Measurements from ENCODE around the gene SLC22A23. TPM values are rescaled to one million over a fixed set of nuclear protein-coding genes. Genes with fewer than 3 reads are reported as not detected.
"Not testable (repeated sequence)": the region's sequence is repeated elsewhere in the genome, so short reads cannot be mapped to it uniquely, and the experiment has no call there.

Gene SLC22A23
- total RNA-seq, 2 experiments from 2014 or later, result 0.23 to 0.24 TPM

GRCh38 chr6:3251462-3252314, 205.2 kb downstream of the SLC22A23 start:
- peak; percentile 84 for DNase-seq
- peaks cover 9% of the 10 kb centered on the region for H3K4me1 Mint-ChIP-seq (ENCODE audit: low read depth)
- ATAC-seq, result peak; percentile 87
- H3K9me3 Mint-ChIP-seq (ENCODE audit: insufficient read depth), result no peaks in the 10 kb centered on the region
- POLR2A ChIA-PET, result no interaction called here
- H3K36me3 Mint-ChIP-seq (ENCODE audit: low read depth), result no peaks in the 10 kb centered on the region
- H3K4me3 Mint-ChIP-seq, result no peak overlapping the region
- H3K27me3 Mint-ChIP-seq (ENCODE audit: low read depth), result peaks cover 28% of the 10 kb centered on the region
- CTCF ChIA-PET, result interaction anchor here (0.6 to 3.3 kb wide), 46 partner anchors 8 to 483 kb away, joined by 3 to 27 read pairs (median 4); partner anchors contain the start of genes SERPINB1, TUBB2A and TUBB2B
- H3K27ac Mint-ChIP-seq, result no peak overlapping the region

DNA sequence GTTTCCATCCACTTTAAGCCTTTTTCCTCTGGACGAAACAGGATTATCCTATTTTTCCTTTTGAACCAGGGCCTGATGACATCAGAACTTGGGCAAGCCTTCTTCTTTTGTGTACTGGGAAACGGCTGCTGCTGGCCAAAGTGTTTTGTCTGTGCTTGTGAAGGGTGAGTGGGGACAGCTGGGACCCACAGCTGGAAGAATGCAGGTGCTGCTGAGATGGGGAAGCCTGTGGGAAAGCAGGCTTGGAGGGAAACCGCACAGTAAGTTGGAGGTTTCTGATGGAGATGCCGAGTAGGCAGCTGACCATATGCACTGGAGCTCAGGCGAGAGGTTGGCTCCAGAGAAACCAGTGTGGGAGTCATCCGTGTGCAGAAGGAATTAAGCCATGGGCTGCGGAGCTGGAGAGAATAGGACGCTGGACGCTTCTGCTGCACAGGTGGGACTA, 206.6 kb downstream of the SLC22A23 start:
- Mint-ChIP-seq H3K4me3 (no peak overlapping the region), H3K27ac (no peak overlapping the region), H3K4me1 (ENCODE audit: low read depth) (peaks cover 9% of the 10 kb centered on the region), H3K9me3 (ENCODE audit: insufficient read depth) (no peaks in the 10 kb centered on the region), H3K36me3 (ENCODE audit: low read depth) (no peaks in the 10 kb centered on the region), H3K27me3 (ENCODE audit: low read depth) (peaks cover 27% of the 10 kb centered on the region)
- no peak for DNase-seq
- POLR2A ChIA-PET, result no interaction called here
- no peak for ATAC-seq
- CTCF ChIA-PET, result interaction anchor here (1.3 to 3.3 kb wide), 8 partner anchors 9 to 126 kb away, joined by 4 to 27 read pairs (median 12); no protein-coding TSS in a partner anchor

DNA sequence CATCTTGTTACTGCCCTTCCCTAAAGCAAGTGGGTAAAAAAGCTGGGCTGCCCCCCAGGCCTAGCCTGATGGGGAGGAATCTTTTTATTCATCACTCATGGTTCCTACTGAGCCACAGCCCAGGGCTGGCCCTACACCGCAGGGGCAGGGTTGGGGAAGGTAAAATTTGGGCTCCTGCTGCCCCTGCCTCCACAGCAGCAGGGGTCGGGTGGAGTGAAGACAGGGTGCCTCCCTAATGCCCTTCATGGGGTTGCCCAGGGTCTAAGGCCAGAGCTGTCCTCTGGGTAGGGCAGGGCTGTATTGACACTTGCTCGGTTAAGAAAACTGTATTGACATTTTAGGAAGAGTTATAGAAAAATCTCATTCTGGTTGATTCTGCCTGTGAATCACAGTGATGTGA, 207.0 kb downstream of the SLC22A23 start:
- H3K27ac Mint-ChIP-seq, result no peak overlapping the region
- no peaks in the 10 kb centered on the region for H3K9me3 Mint-ChIP-seq (ENCODE audit: insufficient read depth)

GRCh38 chr6:3247255-3248146, 209.3 kb downstream of the SLC22A23 start:
- no peak for DNase-seq
- CTCF ChIA-PET, result interaction anchor here (0.8 to 1.1 kb wide), 3 partner anchors 12 to 172 kb away, joined by 3 read pairs; partner anchors contain the start of gene PSMG4
- peaks cover 9% of the 10 kb centered on the region for H3K4me1 Mint-ChIP-seq (ENCODE audit: low read depth)

More for the DNA sequence above, 207.0 kb downstream of the SLC22A23 start:
- CTCF ChIA-PET, result interaction anchor here (2.4 to 3.3 kb wide), 4 partner anchors 10 to 126 kb away, joined by 12 to 27 read pairs (median 16); no protein-coding TSS in a partner anchor
- Mint-ChIP-seq H3K4me1 (ENCODE audit: low read depth) (peaks cover 9% of the 10 kb centered on the region), H3K36me3 (ENCODE audit: low read depth) (no peaks in the 10 kb centered on the region), H3K27me3 (ENCODE audit: low read depth) (peaks cover 27% of the 10 kb centered on the region), H3K4me3 (no peak overlapping the region)
- POLR2A ChIA-PET, result no interaction called here
- no peak for DNase-seq
- ATAC-seq, result no peak

DNA sequence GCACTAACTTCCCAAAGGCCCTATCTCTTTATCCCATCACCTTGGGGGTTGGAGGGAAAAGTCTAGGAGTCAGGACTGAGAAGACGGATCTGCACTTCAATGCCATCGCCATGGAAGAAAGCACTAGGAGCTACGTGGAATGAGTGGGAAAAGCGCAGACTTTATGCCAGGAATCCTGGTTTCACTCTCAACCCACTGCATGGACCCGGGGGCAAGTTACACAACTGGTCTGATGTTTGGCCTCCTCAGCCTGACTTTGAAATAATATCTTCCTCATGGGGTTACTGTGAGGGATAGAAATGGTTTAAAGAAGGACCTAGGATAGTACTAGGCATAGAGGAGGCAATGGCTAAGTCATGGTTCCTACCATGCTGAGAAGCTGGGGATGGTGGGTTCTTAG, 211.6 kb downstream of the SLC22A23 start:
- no peak overlapping the region for H3K27ac Mint-ChIP-seq
- H3K36me3 Mint-ChIP-seq (ENCODE audit: low read depth), result no peaks in the 10 kb centered on the region
- DNase-seq, result no peak
- CTCF ChIA-PET, result no interaction called here
- H3K27me3 Mint-ChIP-seq (ENCODE audit: low read depth), result peaks cover 37% of the 10 kb centered on the region
- no peaks in the 10 kb centered on the region for H3K9me3 Mint-ChIP-seq (ENCODE audit: insufficient read depth)
- POLR2A ChIA-PET, result no interaction called here
- ATAC-seq, result no peak
- H3K4me3 Mint-ChIP-seq, result no peak overlapping the region
- no peaks in the 10 kb centered on the region for H3K4me1 Mint-ChIP-seq (ENCODE audit: low read depth)

More at GRCh38 chr6:3247255-3248146, 209.3 kb downstream of the SLC22A23 start:
- POLR2A ChIA-PET, result no interaction called here
- ATAC-seq, result no peak
- Mint-ChIP-seq H3K4me3 (no peak overlapping the region), H3K27ac (no peak overlapping the region), H3K9me3 (ENCODE audit: insufficient read depth) (no peaks in the 10 kb centered on the region), H3K27me3 (ENCODE audit: low read depth) (peaks cover 38% of the 10 kb centered on the region), H3K36me3 (ENCODE audit: low read depth) (no peaks in the 10 kb centered on the region)

DNA sequence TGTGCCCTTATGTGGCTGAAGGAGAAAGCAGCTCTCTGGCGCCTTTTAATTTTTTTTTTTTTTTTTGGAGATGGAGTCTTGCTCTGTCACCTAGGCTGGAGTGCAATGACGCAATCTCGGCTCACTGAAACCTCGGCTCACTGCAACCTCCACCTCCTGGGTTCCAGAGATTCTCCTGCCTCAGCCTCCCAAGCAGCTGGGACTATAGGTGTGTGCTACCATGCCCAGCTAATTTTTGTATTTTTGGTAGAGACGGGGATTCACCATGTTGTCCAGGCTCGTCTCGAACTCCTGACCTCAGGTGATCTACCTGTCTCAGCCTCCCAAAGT, 212.1 kb downstream of the SLC22A23 start:
- ATAC-seq; H3K9me3 Mint-ChIP-seq (ENCODE audit: insufficient read depth); CTCF ChIA-PET; H3K27ac Mint-ChIP-seq; POLR2A ChIA-PET; H3K4me1 Mint-ChIP-seq (ENCODE audit: low read depth); DNase-seq; H3K36me3 Mint-ChIP-seq (ENCODE audit: low read depth); H3K4me3 Mint-ChIP-seq: not testable (repeated sequence)
- peaks cover 38% of the 10 kb centered on the region for H3K27me3 Mint-ChIP-seq (ENCODE audit: low read depth)

DNA sequence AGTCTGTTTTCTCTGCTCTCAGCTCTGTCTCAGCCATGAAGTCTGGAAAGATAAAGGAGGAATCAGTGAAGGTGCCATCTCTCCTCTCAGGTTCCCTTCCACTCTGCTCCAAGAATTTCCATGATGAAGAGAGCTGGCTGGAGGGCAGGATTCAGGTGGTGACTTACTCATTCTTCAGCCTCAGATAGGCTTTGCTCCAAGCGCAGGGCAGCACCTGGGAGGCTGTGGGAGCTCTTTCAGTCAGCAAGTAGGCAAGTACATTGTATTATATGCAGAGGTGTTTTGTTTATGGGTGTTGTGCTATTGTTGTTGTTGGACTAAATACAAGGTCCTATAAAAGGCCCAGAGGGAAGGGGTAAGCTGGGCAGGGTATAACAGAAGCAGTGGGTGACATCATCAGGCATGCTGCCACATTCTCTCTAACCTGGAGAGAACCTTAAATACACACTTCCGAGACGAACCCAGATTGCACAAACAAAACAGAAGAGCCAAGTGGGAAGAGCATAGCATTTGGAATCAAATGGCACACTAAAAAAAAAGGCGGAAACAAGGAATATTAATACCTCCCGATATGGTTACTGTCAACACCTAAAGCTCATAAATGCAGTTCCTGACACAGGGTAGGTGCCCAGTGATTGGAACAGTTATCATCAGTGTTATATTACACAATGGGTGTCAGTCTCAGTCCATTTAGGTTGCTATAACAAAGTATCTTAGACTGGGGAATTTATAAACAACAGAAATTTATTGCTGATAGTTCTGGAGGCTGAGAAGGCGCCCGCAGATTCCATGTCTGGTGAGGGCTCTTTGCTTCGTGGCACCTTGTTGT, 212.6 kb downstream of the SLC22A23 start:
- ATAC-seq, result no peak
- POLR2A ChIA-PET, result no interaction called here
- Mint-ChIP-seq H3K9me3 (ENCODE audit: insufficient read depth) (no peaks in the 10 kb centered on the region), H3K27me3 (ENCODE audit: low read depth) (peaks cover 33% of the 10 kb centered on the region), H3K36me3 (ENCODE audit: low read depth) (no peaks in the 10 kb centered on the region), H3K27ac (no peak overlapping the region), H3K4me3 (no peak overlapping the region), H3K4me1 (ENCODE audit: low read depth) (no peaks in the 10 kb centered on the region)
- CTCF ChIA-PET, result interaction anchor here (0.8 to 2.3 kb wide), 2 partner anchors 7 to 12 kb away, joined by 3 to 10 read pairs; no protein-coding TSS in a partner anchor
- no peak for DNase-seq

DNA sequence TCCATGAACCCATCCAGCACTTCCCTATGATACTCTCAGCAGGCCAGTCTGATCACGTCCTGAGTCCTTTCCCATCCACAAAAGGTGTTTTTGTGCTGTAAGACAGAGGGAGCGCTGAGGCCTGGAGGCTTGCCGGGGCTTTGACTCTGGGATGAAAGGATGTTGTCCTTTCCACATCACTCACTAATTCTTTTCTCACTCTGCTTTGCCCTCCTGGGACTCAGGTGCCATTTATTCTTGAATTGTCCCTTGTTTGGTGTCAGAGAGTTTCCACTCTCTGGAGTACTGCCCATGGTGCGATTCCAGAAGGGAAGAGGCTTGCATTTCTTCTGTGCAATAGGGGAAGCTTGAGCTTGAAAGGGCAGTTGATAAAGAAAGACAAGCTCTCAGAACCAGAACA, 214.1 kb downstream of the SLC22A23 start:
- Mint-ChIP-seq H3K4me3 (no peak overlapping the region), H3K36me3 (ENCODE audit: low read depth) (no peaks in the 10 kb centered on the region), H3K27me3 (ENCODE audit: low read depth) (peaks cover 35% of the 10 kb centered on the region), H3K4me1 (ENCODE audit: low read depth) (no peaks in the 10 kb centered on the region), H3K27ac (no peak overlapping the region), H3K9me3 (ENCODE audit: insufficient read depth) (no peaks in the 10 kb centered on the region)
- POLR2A ChIA-PET, result no interaction called here
- CTCF ChIA-PET, result interaction anchor here (2.3 kb wide), 1 partner anchor 9 kb away, joined by 10 read pairs; no protein-coding TSS in a partner anchor
- no peak for ATAC-seq
- no peak for DNase-seq

- H3K27me3 Mint-ChIP-seq (ENCODE audit: low read depth), result peaks cover 39% of the 10 kb centered on the region
- H3K4me3 Mint-ChIP-seq; H3K9me3 Mint-ChIP-seq (ENCODE audit: insufficient read depth); H3K4me1 Mint-ChIP-seq (ENCODE audit: low read depth); ATAC-seq; DNase-seq; H3K36me3 Mint-ChIP-seq (ENCODE audit: low read depth); H3K27ac Mint-ChIP-seq; POLR2A ChIA-PET: not testable (repeated sequence)
- CTCF ChIA-PET, result interaction anchor here (2.3 kb wide), 1 partner anchor 10 kb away, joined by 10 read pairs; no protein-coding TSS in a partner anchor
Measured at GRCh38 chr6:3241745-3242144, 215.1 kb downstream of the SLC22A23 start.

- ChIA-PET POLR2A (no interaction called here), CTCF (interaction anchor here (1.1 kb wide), 1 partner anchor 11 kb away, joined by 7 read pairs; no protein-coding TSS in a partner anchor)
- DNase-seq, result no peak
- H3K9me3 Mint-ChIP-seq (ENCODE audit: insufficient read depth), result no peaks in the 10 kb centered on the region
- no peak for ATAC-seq
- no peaks in the 10 kb centered on the region for H3K36me3 Mint-ChIP-seq (ENCODE audit: low read depth)
- H3K27me3 Mint-ChIP-seq (ENCODE audit: low read depth), result peaks cover 44% of the 10 kb centered on the region
- peaks cover 2% of the 10 kb centered on the region for H3K4me1 Mint-ChIP-seq (ENCODE audit: low read depth)
- no peak overlapping the region for H3K4me3 Mint-ChIP-seq
- H3K27ac Mint-ChIP-seq, result no peak overlapping the region
Measured at GRCh38 chr6:3240595-3240994, 216.3 kb downstream of the SLC22A23 start.

All from activated CD8-positive, alpha-beta T cell treated with anti-CD3 and anti-CD28 coated beads, Interleukin-2, amount 10 ng/mL, durations not matched to agents 7 days and 5 days (primary cell).